VCaP (cell line): Measurements from ENCODE around the gene MICA.

Experiments
- H3K27ac ChIP-seq: fragments of 450-650 bp; 2 replicates; pipeline ENCODE4 v1.5.1; 2017
- TF ChIP-seq, protein P1 (sequence below): fragments of 450-650 bp; conservative IDR thresholded peaks from 2 replicates; pipeline ENCODE4 v1.5.1; 2017; ENCODE audit warnings: mild to moderate bottlenecking, moderate library complexity

MICA gene

DNA sequence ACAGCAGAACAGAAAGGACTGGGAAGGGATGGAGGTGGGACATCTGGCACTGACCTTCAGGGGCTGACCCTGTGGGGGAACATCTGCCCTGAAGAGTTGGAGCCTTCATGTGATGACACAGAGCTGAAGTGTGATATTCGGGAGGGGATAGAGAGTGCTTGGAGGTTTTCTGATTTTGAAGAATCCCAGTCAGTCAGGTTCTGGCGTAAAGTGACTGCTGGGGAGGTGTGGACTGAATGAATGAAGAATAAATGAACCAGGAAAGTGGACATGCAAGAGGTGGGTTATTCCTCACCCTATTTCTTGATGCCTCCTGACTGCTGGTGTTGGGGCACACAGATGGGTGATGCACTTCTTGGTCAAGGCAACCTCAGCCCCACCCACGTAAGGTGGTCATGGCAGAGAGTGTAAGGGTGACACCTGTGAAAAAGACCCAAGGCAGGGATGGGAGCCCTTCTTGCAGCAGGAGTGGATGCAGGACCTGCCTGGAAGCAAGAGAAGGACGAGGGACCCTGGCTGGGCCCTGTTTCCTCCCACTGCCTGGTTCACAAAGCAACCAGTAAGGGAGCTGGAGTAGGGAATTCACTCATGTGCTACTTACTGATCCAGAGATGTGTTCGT is 13.1 kb downstream of the MICA start:
- TF ChIP-seq, protein P1, sequence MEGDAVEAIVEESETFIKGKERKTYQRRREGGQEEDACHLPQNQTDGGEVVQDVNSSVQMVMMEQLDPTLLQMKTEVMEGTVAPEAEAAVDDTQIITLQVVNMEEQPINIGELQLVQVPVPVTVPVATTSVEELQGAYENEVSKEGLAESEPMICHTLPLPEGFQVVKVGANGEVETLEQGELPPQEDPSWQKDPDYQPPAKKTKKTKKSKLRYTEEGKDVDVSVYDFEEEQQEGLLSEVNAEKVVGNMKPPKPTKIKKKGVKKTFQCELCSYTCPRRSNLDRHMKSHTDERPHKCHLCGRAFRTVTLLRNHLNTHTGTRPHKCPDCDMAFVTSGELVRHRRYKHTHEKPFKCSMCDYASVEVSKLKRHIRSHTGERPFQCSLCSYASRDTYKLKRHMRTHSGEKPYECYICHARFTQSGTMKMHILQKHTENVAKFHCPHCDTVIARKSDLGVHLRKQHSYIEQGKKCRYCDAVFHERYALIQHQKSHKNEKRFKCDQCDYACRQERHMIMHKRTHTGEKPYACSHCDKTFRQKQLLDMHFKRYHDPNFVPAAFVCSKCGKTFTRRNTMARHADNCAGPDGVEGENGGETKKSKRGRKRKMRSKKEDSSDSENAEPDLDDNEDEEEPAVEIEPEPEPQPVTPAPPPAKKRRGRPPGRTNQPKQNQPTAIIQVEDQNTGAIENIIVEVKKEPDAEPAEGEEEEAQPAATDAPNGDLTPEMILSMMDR: no peak
- H3K27ac ChIP-seq: no peak overlapping the region

DNA sequence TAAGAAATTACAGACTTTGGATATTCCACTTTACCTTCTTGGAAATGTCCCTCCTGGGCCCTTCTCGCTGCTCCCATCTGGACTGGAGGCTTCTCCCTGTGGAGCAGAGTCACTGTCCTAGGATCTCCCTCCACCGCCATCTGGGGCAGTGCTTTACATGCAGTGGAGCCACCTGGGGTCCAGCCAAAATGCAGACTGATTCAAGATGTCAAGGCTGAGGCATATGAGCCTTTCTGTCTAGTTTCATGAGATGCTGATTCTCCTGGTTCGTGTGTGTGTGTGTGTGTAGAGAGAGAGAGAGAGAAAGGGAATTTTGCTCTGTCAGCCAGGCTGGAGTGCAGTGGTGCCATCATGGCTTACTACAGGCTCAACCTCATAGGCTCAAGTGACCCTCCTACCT is 14.9 kb downstream of the MICA start:
- TF ChIP-seq, protein P1: no peak
- no peak overlapping the region for H3K27ac ChIP-seq

DNA sequence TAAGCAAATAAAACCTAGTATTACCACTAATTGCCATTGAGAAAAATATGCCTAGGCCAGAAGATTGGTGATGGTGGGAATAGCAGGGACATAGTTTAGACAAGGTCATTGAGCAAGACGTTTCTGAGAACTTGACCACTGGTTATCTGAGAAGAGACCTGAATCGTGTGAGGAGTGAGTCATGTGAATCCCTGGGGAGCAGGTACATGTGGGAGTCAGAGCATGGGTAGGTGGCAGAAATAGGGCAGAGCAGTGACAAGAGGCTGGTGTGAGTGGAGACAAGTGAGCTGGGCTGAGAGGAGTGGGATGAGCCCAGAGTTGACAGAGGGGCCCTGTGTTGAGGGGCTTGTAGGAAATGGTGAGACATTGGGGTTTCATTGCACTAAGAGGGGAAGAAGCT is 16.4 kb downstream of the MICA start:
- no peak overlapping the region for H3K27ac ChIP-seq
- TF ChIP-seq, protein P1: no peak

DNA sequence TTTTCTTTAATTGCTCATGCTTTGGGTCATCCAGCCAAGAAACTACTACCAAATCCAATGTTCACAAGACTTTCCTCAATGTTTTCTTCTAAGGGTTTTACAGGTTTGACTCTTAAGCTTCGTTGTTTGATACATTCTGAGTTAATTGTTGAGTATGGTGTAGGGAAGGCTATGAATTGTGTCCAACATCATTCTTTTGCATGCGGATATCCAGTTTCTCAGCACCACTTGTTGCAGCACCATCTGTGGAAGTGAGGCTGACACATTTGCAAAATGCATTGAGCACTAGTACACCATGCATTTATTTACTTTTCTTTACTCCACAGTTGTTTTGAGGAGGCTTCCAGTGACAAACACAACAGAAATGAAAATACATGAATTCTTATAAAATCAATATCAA is 17.2 kb downstream of the MICA start:
- H3K27ac ChIP-seq: no peak overlapping the region
- TF ChIP-seq, protein P1: no peak

DNA sequence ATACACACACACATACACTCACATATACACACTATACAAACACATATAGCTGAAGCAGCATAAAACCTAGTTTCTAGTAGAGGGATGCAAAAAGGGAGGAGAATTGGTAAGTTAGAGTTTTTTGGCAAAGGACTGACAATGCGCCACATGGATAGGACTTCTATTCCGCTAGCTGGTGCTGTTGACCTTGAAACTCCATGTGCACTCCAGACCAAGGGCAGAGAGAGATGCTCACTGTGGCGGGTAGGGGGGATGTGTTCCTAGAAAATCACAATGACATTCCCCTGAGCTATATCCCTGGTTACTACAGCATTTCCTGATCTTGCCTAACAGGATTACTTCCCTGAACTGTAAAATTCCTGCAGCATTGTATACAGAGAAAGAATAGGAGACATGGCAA is 19.2 kb downstream of the MICA start:
- no peak overlapping the region for H3K27ac ChIP-seq
- TF ChIP-seq, protein P1: no peak

DNA sequence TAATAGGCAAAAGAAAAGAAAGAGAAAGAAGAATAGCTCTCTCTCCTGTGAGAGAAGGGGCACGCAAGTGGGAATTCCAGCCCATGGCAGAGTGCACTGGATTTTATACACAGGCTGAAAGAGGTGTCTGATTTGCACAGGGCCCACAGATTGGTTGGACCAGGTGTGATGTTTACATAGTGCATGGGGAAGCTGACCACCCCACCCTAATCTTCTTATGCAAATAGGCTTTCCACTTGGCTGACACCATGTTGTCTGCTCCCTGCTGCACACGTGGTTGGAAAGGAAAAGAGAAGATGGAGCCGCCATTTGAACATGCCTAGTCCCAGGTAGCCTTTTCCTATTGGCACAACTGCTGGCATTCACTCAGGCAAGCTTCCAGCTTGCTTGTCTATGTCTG is 20.2 kb downstream of the MICA start:
- TF ChIP-seq, protein P1: no peak
- no peak overlapping the region for H3K27ac ChIP-seq

DNA sequence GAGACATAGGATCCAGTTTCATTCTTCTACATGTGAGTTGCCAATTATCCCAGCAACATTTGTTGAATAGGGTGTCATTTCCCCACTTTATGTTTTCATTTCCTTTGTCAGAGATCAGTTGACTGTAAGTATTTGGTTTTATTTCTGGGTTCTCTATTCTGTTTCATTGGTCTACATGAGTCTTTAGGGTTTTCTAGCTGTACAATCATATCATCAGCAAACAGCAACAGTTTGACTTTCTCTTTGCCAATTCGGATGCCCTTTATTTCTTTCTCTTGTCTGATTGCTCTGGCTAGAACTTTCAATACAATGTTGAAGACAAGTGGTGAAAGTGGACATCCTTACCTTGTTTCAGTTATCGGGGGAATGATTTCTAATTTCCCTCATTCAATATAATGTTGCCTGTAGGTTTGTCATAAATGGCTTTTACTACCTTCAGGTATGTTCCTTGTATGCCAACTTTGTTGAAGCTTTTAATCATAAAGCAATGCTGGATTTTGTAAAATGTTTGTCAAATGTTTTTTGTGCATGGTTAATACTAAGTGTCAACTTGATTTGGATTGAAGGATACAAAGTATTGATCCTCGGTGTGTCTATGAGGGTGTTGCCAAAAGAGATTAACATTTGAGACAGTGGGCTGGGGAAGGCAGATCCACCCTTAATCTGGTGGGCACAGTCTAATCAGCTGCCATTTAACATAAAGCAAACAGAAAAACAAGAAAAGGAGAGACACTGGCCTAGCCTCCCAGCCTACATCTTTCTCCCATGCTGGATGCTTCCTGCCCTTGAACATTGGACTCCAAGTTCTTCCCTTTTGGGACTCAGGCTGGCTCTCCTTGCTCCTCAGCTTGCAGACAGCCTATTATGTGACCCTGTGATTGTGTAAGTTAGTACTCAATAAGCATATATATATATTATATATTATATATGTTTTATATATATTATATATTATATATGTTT is 23.3 kb downstream of the MICA start:
- TF ChIP-seq, protein P1: no peak

More for the DNA sequence above, 23.3 kb downstream of the MICA start:
- no peak overlapping the region for H3K27ac ChIP-seq
